BJ (cell line): ENCODE results near the gene EXOC6B. TPM values are rescaled to one million over a fixed set of nuclear protein-coding genes. Genes with fewer than 3 reads are reported as not detected.

Source experiments
- CTCF ChIA-PET: fragments of 350-600 bp; formaldehyde crosslinking; extraction: SDS; loops from one replicate; lab custom pipeline; 2021; ENCODE audit warnings: antibody characterized with exemption, inconsistent platforms; lab: Yijun Ruan, JAX
- POLR2A ChIA-PET: fragments of 300-600 bp; sonication (Branson Sonifier 250); formaldehyde crosslinking; extraction: SDS; loops from one replicate; lab custom pipeline; 2021; ENCODE audit warnings: antibody characterized with exemption; lab: Charles Lee
- DNase-seq: peaks from one replicate; pipeline ENCODE4 v3.0.0-alpha.2; 2011; ENCODE audit warnings: low read depth
- H3K27me3 ChIP-seq: 2 replicates; pipeline ENCODE4 v1.6.0; 2011; ENCODE audit warnings: low read length; ENCODE audit not compliant: control insufficient read depth, insufficient read depth
- H3K36me3 ChIP-seq: 2 replicates; pipeline ENCODE4 v1.5.1; 2011; ENCODE audit warnings: low read length; ENCODE audit not compliant: control insufficient read depth, insufficient read depth
- H3K4me3 ChIP-seq: 2 replicates; pipeline ENCODE4 v1.5.1; 2011; ENCODE audit warnings: low read depth, mild to moderate bottlenecking, control low read depth, low read length
- CTCF ChIP-seq: IDR thresholded peaks from 2 replicates; pipeline ENCODE4 v1.5.1; 2011; ENCODE audit warnings: low read depth, mild to moderate bottlenecking, control low read depth, inconsistent platforms, low read length, moderate library complexity; ENCODE audit not compliant: insufficient read depth
- polyA plus RNA-seq: library from polyadenylated mRNA; depleted of rRNA; stranded (reverse); fragments of >200 nt; gene quantifications from 2 replicates; pipeline ENCODE4 v1.2.3, GENCODE V29; 2011

Gene EXOC6B
- polyA plus RNA-seq, 1 experiment, result 15.5 TPM

- DNase-seq, result no peak
- ChIA-PET CTCF (interaction anchor here (1.5 to 2.4 kb wide), 2 partner anchors 13 to 1202 kb away, joined by 5 to 10 read pairs; no protein-coding TSS in a partner anchor), POLR2A (no interaction called here)
- TF ChIP-seq CTCF, result no peak
- no peaks in the 10 kb centered on the region; the same call in 1 of the 2 replicates for H3K36me3 ChIP-seq
- H3K27me3 ChIP-seq, result no peaks in the 10 kb centered on the region
- no peak overlapping the region for H3K4me3 ChIP-seq
Measured at GRCh38 chr2:72747344-72747743, 78.5 kb downstream of the EXOC6B start.

- H3K36me3 ChIP-seq, result no peaks in the 10 kb centered on the region; the same call in 1 of the 2 replicates
- H3K27me3 ChIP-seq, result no peaks in the 10 kb centered on the region
- POLR2A ChIA-PET, result no interaction called here
- H3K4me3 ChIP-seq, result no peak overlapping the region
- TF ChIP-seq CTCF, result peak; percentile 69
- peak; percentile 25 for DNase-seq
- CTCF ChIA-PET, result interaction anchor here (0.6 to 2.4 kb wide), 16 partner anchors 8 to 1200 kb away, joined by 3 to 10 read pairs (median 4); no protein-coding TSS in a partner anchor
Measured at GRCh38 chr2:72745679-72746368, 80.0 kb downstream of the EXOC6B start.

GRCh38 chr2:72744049-72744448, 81.8 kb downstream of the EXOC6B start:
- POLR2A ChIA-PET, result no interaction called here
- no peaks in the 10 kb centered on the region for H3K27me3 ChIP-seq
- H3K36me3 ChIP-seq, result no peaks in the 10 kb centered on the region; the same call in 1 of the 2 replicates
- CTCF ChIA-PET, result interaction anchor here (1.1 to 2.1 kb wide), 5 partner anchors 10 to 594 kb away, joined by 3 to 7 read pairs (median 4); no protein-coding TSS in a partner anchor
- no peak for DNase-seq
- no peak for TF ChIP-seq CTCF
- no peak overlapping the region for H3K4me3 ChIP-seq

- H3K36me3 ChIP-seq, result no peaks in the 10 kb centered on the region; the same call in 1 of the 2 replicates
- no peak for TF ChIP-seq CTCF
- no peaks in the 10 kb centered on the region for H3K27me3 ChIP-seq
- no peak for DNase-seq
- POLR2A ChIA-PET, result no interaction called here
- CTCF ChIA-PET, result no interaction called here
- H3K4me3 ChIP-seq, result no peak overlapping the region
Measured at GRCh38 chr2:72743481-72743880, 82.4 kb downstream of the EXOC6B start.

GRCh38 chr2:72738096-72738495, 87.7 kb downstream of the EXOC6B start:
- ChIA-PET CTCF (interaction anchor here (1.5 kb wide), 1 partner anchor 588 kb away, joined by 4 read pairs; no protein-coding TSS in a partner anchor), POLR2A (no interaction called here)
- no peaks in the 10 kb centered on the region for H3K27me3 ChIP-seq
- DNase-seq, result no peak
- TF ChIP-seq CTCF, result no peak
- no peak overlapping the region for H3K4me3 ChIP-seq
- H3K36me3 ChIP-seq, result no peaks in the 10 kb centered on the region
